Measurements from ENCODE around the gene PPP1R9A. TPM values are rescaled to one million over a fixed set of nuclear protein-coding genes. Genes with fewer than 3 reads are reported as not detected.

Gene PPP1R9A
- polyA plus RNA-seq, 1 donor (not counting 4 experiments of a cell fraction or from before 2014, with no cell fraction given): 0.01 TPM

- no peaks in the 10 kb centered on the region for H3K27me3 ChIP-seq (ENCODE audit: control insufficient read depth, extremely low read depth, insufficient read depth, low read length)
- no peak overlapping the region for H3K4me3 ChIP-seq (ENCODE audit: control insufficient read depth in 2 of 3, extremely low read depth in 1 of 3, insufficient read depth in 2 of 3, low read depth in 1 of 3, low read length in 3 of 3)
- H3K36me3 ChIP-seq (ENCODE audit: control insufficient read depth in 2 of 2, extremely low read depth in 1 of 2, insufficient read depth in 2 of 2, low read length in 2 of 2): no peaks in the 10 kb centered on the region
- H3K79me2 ChIP-seq (ENCODE audit: control insufficient read depth, insufficient read depth, low read length): no peaks in the 10 kb centered on the region
- H2AFZ ChIP-seq (ENCODE audit: control insufficient read depth, low read length): no peak overlapping the region
- no peaks in the 10 kb centered on the region for H3K4me1 ChIP-seq (ENCODE audit: control insufficient read depth, extremely low read depth, insufficient read depth, low read length)
- H4K20me1 ChIP-seq (ENCODE audit: control insufficient read depth, extremely low read depth, insufficient read depth, low read length): no peaks in the 10 kb centered on the region
- DNase-seq (ENCODE audit: low read depth, low spot score) (no peak), FAIRE-seq (no peak)
- H3K9ac ChIP-seq (ENCODE audit: control insufficient read depth, extremely low read depth, insufficient read depth, low read length): no peak overlapping the region
- no peaks in the 10 kb centered on the region for H3K9me1 ChIP-seq (ENCODE audit: control insufficient read depth, extremely low read depth, insufficient read depth, low read length)
- no peak overlapping the region for H3K27ac ChIP-seq (ENCODE audit: control insufficient read depth, insufficient read depth, low read length)
- TF ChIP-seq CTCF (optimal IDR thresholded peaks at IDR 0.05 in 1 of 3, IDR thresholded peaks at IDR 0.05 in 1 of 3, conservative IDR thresholded peaks at IDR 0.05 in 1 of 3; ENCODE audit: extremely low read depth in 1 of 3, insufficient read depth in 2 of 3, low read length in 3 of 3) (no peak), EZH2 (IDR thresholded peaks at IDR 0.05; ENCODE audit: low read length) (no peak)
- no peak overlapping the region for H3K4me2 ChIP-seq (ENCODE audit: control insufficient read depth, extremely low read depth, insufficient read depth, low read depth, low read length)
- dilution Hi-C loops (cut with MboI; ENCODE audit: extremely low pct_ligation_motif_present, low sequenced_read_pairs): no loop called here
- no peaks in the 10 kb centered on the region for H3K9me3 ChIP-seq (ENCODE audit: control insufficient read depth, low read depth, low read length)
Measured at GRCh38 chr7:95225301-95225700, 317.9 kb downstream of the PPP1R9A start.

GRCh38 chr7:95229301-95229700 is 321.9 kb downstream of the PPP1R9A start:
- Histone ChIP-seq H3K4me1 (ENCODE audit: control insufficient read depth, extremely low read depth, insufficient read depth, low read length) (no peaks in the 10 kb centered on the region), H3K9me3 (ENCODE audit: control insufficient read depth, low read depth, low read length) (no peaks in the 10 kb centered on the region), H3K27ac (ENCODE audit: control insufficient read depth, insufficient read depth, low read length) (no peak overlapping the region), H3K4me2 (ENCODE audit: control insufficient read depth, extremely low read depth, insufficient read depth, low read depth, low read length) (no peak overlapping the region), H3K36me3 (ENCODE audit: control insufficient read depth in 2 of 2, extremely low read depth in 1 of 2, insufficient read depth in 2 of 2, low read length in 2 of 2) (no peaks in the 10 kb centered on the region), H3K4me3 (ENCODE audit: control insufficient read depth in 2 of 3, extremely low read depth in 1 of 3, insufficient read depth in 2 of 3, low read depth in 1 of 3, low read length in 3 of 3) (no peak overlapping the region), H3K27me3 (ENCODE audit: control insufficient read depth, extremely low read depth, insufficient read depth, low read length) (no peaks in the 10 kb centered on the region), H4K20me1 (ENCODE audit: control insufficient read depth, extremely low read depth, insufficient read depth, low read length) (no peaks in the 10 kb centered on the region), H3K79me2 (ENCODE audit: control insufficient read depth, insufficient read depth, low read length) (no peaks in the 10 kb centered on the region), H3K9me1 (ENCODE audit: control insufficient read depth, extremely low read depth, insufficient read depth, low read length) (no peaks in the 10 kb centered on the region), H3K9ac (ENCODE audit: control insufficient read depth, extremely low read depth, insufficient read depth, low read length) (no peak overlapping the region), H2AFZ (ENCODE audit: control insufficient read depth, low read length) (no peak overlapping the region)
- dilution Hi-C loops (cut with MboI; ENCODE audit: extremely low pct_ligation_motif_present, low sequenced_read_pairs): no loop called here
- no peak for FAIRE-seq
- no peak for DNase-seq (ENCODE audit: low read depth, low spot score)
- TF ChIP-seq CTCF (optimal IDR thresholded peaks at IDR 0.05 in 1 of 3, IDR thresholded peaks at IDR 0.05 in 1 of 3, conservative IDR thresholded peaks at IDR 0.05 in 1 of 3; ENCODE audit: extremely low read depth in 1 of 3, insufficient read depth in 2 of 3, low read length in 3 of 3) (no peak), EZH2 (IDR thresholded peaks at IDR 0.05; ENCODE audit: low read length) (no peak)

Data from keratinocyte (primary cell).